ENCODE measurements around the gene KRT2. TPM values are rescaled to one million over a fixed set of nuclear protein-coding genes. Genes with fewer than 3 reads are reported as not detected.

KRT2 gene
- total RNA-seq, 2 experiments from 2014 or later: not detected

GRCh38 chr12:52615912-52616311 is 36.1 kb downstream of the KRT2 start:
- no peaks in the 10 kb centered on the region for H3K4me1 ChIP-seq (ENCODE audit: insufficient read depth, low read length, poor library complexity, severe bottlenecking)

GRCh38 chr12:52615208-52615868 is 36.7 kb downstream of the KRT2 start:
- CTCF ChIA-PET (ENCODE audit: unreplicated experiment): no interaction called here
- no peak for DNase-seq (ENCODE audit: low spot score)
- no peak overlapping the region for H2AFZ ChIP-seq (ENCODE audit: low read length)

More at GRCh38 chr12:52615912-52616311, 36.1 kb downstream of the KRT2 start:
- ChIA-PET POLR2A (no interaction called here), CTCF (ENCODE audit: unreplicated experiment) (no interaction called here)
- H3K36me3 ChIP-seq (ENCODE audit: insufficient read depth, low read length): no peaks in the 10 kb centered on the region
- TF ChIP-seq CTCF (conservative IDR thresholded peaks at IDR 0.05; ENCODE audit: low read length) (no peak), EZH2phosphoT487 (IDR thresholded peaks at IDR 0.05; ENCODE audit: borderline replicate concordance, low read depth, low read length) (no peak)
- H3K9me2 ChIP-seq (ENCODE audit: insufficient read depth, low read length): no peaks in the 10 kb centered on the region
- no peaks in the 10 kb centered on the region; the same call in 1 of the 2 replicates for H4K20me1 ChIP-seq (ENCODE audit: insufficient read depth, low read length)
- BruUV-seq (replicated peaks): no TSS peak
- intact Hi-C loops (cut with micrococcal nuclease; ENCODE audit: unreplicated experiment): no loop called here
- no peak overlapping the region for H3K4me3 ChIP-seq (ENCODE audit: low read depth, low read length, poor library complexity, severe bottlenecking)
- H2AFZ ChIP-seq (ENCODE audit: low read length): no peak overlapping the region
- no peaks in the 10 kb centered on the region for H3K9me3 ChIP-seq (ENCODE audit: low read length)
- H3K27ac ChIP-seq (ENCODE audit: low read depth, low read length, poor library complexity, severe bottlenecking): no peak overlapping the region
- H3K4me2 ChIP-seq (ENCODE audit: low read length): no peak overlapping the region
- no peak for DNase-seq (ENCODE audit: low spot score)
- no peaks in the 10 kb centered on the region for H3K79me2 ChIP-seq (ENCODE audit: insufficient read depth, low read depth, low read length)

More at GRCh38 chr12:52615208-52615868, 36.7 kb downstream of the KRT2 start:
- Histone ChIP-seq H3K4me2 (ENCODE audit: low read length) (no peak overlapping the region), H4K20me1 (ENCODE audit: insufficient read depth, low read length) (no peaks in the 10 kb centered on the region; the same call in 1 of the 2 replicates), H3K27ac (ENCODE audit: low read depth, low read length, poor library complexity, severe bottlenecking) (no peak overlapping the region), H3K79me2 (ENCODE audit: insufficient read depth, low read depth, low read length) (no peaks in the 10 kb centered on the region), H3K9me2 (ENCODE audit: insufficient read depth, low read length) (no peaks in the 10 kb centered on the region), H3K4me1 (ENCODE audit: insufficient read depth, low read length, poor library complexity, severe bottlenecking) (no peaks in the 10 kb centered on the region), H3K4me3 (ENCODE audit: low read depth, low read length, poor library complexity, severe bottlenecking) (no peak overlapping the region), H3K36me3 (ENCODE audit: insufficient read depth, low read length) (no peaks in the 10 kb centered on the region), H3K9me3 (ENCODE audit: low read length) (no peaks in the 10 kb centered on the region)
- intact Hi-C loops (cut with micrococcal nuclease; ENCODE audit: unreplicated experiment): no loop called here
- POLR2A ChIA-PET: no interaction called here
- no TSS peak for BruUV-seq (replicated peaks)
- TF ChIP-seq EZH2phosphoT487 (IDR thresholded peaks at IDR 0.05; ENCODE audit: borderline replicate concordance, low read depth, low read length) (no peak), CTCF (conservative IDR thresholded peaks at IDR 0.05; ENCODE audit: low read length) (no peak)

All from OCI-LY7 (cell line).